ENCODE results near the gene OPCML.

DNA sequence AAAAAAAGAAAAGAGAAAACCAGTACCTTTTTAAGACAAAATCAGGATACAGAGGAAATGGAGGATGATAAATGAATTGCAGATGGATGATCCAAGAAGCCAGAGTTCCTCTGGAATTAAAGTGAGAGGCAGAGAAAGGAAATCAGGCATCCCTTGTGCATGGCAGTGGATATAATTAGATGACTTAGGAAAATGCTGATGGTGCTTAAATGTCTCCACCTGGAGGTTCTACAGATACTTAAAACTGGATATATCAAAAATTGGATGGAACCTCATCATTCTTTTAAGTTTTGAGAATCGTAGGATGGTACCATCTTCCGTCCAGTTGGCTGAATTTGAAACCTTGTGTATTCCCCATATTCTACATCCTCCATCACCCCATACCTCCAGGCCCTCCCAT is 1121.9 kb downstream of the OPCML start:
- TF ChIP-seq, protein P1, sequence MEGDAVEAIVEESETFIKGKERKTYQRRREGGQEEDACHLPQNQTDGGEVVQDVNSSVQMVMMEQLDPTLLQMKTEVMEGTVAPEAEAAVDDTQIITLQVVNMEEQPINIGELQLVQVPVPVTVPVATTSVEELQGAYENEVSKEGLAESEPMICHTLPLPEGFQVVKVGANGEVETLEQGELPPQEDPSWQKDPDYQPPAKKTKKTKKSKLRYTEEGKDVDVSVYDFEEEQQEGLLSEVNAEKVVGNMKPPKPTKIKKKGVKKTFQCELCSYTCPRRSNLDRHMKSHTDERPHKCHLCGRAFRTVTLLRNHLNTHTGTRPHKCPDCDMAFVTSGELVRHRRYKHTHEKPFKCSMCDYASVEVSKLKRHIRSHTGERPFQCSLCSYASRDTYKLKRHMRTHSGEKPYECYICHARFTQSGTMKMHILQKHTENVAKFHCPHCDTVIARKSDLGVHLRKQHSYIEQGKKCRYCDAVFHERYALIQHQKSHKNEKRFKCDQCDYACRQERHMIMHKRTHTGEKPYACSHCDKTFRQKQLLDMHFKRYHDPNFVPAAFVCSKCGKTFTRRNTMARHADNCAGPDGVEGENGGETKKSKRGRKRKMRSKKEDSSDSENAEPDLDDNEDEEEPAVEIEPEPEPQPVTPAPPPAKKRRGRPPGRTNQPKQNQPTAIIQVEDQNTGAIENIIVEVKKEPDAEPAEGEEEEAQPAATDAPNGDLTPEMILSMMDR (IDR thresholded peaks at IDR 0.05) = no peak
- no peak for TF ChIP-seq POLR2A (IDR thresholded peaks at IDR 0.05)
- no peak for TF ChIP-seq POLR2AphosphoS5 (IDR thresholded peaks at IDR 0.05; ENCODE audit: insufficient read depth in 1 of 2, low read depth in 1 of 2)

Measured in vagina (tissue), 2 donors.